Fibroblast of skin of left biceps (primary cell): ENCODE measurements around the gene GABRG3.

Source experiments
- DNase-seq, 2 experiments: peaks; one replicate each; pipeline ENCODE4 v3.0.0-alpha.2; 2013; ENCODE audit warnings: low read depth in 2 of 2

The GABRG3 gene

GRCh38 chr15:27495963-27496459 is 525.0 kb downstream of the GABRG3 start:
- DNase-seq: no peak

GRCh38 chr15:27498700-27499099 is 527.7 kb downstream of the GABRG3 start:
- no peak for DNase-seq

GRCh38 chr15:27499191-27499590 is 528.2 kb downstream of the GABRG3 start:
- no peak for DNase-seq

- DNase-seq: no peak
Observed at GRCh38 chr15:27499719-27500118, 528.7 kb downstream of the GABRG3 start.

- no peak for DNase-seq
Observed at GRCh38 chr15:27500206-27500605, 529.2 kb downstream of the GABRG3 start.

GRCh38 chr15:27506752-27507151 is 535.8 kb downstream of the GABRG3 start:
- no peak for DNase-seq

- DNase-seq: no peak
Observed at GRCh38 chr15:27509014-27509413, 538.0 kb downstream of the GABRG3 start.

GRCh38 chr15:27512281-27513001 is 541.5 kb downstream of the GABRG3 start:
- DNase-seq: no peak

- no peak for DNase-seq
Observed at GRCh38 chr15:27514526-27514925, 543.5 kb downstream of the GABRG3 start.

- DNase-seq: no peak
Observed at GRCh38 chr15:27527490-27528067, 556.6 kb downstream of the GABRG3 start.

GRCh38 chr15:27529399-27529798 is 558.4 kb downstream of the GABRG3 start:
- no peak for DNase-seq

- DNase-seq: no peak
Observed at GRCh38 chr15:27530994-27531393, 560.0 kb downstream of the GABRG3 start.

GRCh38 chr15:27532358-27532757 is 561.4 kb downstream of the GABRG3 start:
- DNase-seq: no peak

- DNase-seq: no peak
Observed at GRCh38 chr15:27535445-27536129, 564.6 kb downstream of the GABRG3 start.

- no peak for DNase-seq
Observed at GRCh38 chr15:27538325-27538724, 567.3 kb downstream of the GABRG3 start.

GRCh38 chr15:27541581-27541980 is 570.6 kb downstream of the GABRG3 start:
- no peak for DNase-seq

- DNase-seq: no peak
Observed at GRCh38 chr15:27545494-27546255, 574.7 kb downstream of the GABRG3 start.

GRCh38 chr15:27549746-27550145 is 578.8 kb downstream of the GABRG3 start:
- no peak for DNase-seq

- no peak for DNase-seq
Observed at GRCh38 chr15:27550635-27551034, 579.7 kb downstream of the GABRG3 start.

- DNase-seq: no peak
Observed at GRCh38 chr15:27561816-27562215, 590.8 kb downstream of the GABRG3 start.

GRCh38 chr15:27563765-27564370 is 592.9 kb downstream of the GABRG3 start:
- no peak for DNase-seq

- no peak for DNase-seq
Observed at GRCh38 chr15:27564656-27565055, 593.7 kb downstream of the GABRG3 start.
